ENCODE results near the gene HOXC6.
A peak's percentile ranks its signal among the peaks of the same experiment; 100 is the strongest.

HOXC6 gene

DNA sequence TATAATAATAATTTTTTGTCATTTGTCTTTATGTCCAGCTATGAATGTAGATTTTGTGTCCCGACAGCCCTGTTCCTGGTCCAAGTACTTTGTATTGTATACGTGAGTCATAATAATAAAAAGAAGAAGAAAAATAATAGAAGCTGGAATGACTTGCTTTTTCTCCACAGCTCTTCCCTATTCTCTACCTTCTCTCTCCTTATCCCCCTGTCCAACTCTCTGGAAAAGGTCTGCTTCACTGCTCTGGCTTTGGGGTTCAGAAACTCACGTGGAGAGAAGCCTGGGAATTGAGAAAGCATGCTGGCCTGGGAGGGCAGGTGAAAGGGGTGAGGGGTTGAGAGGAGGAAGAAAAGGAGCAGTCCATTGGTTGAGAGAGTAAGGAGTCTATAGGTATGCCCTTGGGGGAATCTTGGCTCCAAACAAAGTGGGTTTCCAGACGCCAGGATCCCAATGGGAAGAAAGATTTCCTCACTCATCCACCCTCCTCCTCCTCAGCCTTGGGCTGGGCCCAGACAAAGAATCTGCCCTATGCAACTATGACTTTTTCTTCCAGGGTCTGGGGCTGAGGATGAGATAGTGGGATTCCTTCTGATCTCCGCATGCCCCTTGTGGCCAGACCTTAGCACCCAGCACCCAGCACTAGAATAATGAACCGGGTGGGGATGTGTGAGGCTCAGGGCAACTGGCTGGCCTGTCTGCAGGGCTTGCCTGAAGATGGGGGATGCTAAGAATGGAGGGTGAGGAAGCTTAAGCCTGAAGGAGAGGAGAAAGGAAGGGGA is 15.4 kb upstream of the HOXC6 start:
- no peak for DNase-seq (ENCODE audit: low read depth in 1 of 2, low spot score in 1 of 2)

DNA sequence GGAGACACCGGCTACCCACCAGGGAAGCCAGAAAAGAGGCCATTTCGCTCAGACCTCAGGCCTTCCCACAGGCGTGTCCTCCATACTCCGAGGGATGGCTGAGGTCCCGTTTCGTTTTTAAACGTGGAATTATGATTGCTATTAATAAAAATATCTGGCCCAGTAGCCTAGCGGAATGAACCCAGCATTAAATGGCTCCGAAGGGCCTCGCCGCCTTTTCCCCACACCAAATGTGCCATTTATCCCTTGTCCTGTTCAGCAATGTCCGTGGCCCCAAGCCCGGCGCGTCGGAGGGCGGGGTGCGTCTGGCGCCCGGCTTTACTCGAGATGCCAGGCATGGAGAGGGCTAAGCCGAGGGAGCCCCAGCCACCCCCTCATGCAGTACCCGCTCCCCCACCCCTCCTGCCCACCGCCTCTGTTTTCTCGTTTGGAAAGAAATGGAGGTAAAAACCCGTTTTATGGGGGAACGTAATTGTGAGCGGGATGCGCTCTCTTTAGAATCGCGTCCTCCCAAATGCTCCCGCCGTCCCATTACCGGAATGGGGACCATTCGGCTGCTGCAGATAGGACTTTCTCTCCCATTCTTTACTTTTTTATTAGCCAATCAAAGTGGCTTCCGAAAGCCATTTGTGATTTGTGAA is 13.7 kb upstream of the HOXC6 start:
- no peak for DNase-seq (ENCODE audit: low read depth in 1 of 2, low spot score in 1 of 2)

DNA sequence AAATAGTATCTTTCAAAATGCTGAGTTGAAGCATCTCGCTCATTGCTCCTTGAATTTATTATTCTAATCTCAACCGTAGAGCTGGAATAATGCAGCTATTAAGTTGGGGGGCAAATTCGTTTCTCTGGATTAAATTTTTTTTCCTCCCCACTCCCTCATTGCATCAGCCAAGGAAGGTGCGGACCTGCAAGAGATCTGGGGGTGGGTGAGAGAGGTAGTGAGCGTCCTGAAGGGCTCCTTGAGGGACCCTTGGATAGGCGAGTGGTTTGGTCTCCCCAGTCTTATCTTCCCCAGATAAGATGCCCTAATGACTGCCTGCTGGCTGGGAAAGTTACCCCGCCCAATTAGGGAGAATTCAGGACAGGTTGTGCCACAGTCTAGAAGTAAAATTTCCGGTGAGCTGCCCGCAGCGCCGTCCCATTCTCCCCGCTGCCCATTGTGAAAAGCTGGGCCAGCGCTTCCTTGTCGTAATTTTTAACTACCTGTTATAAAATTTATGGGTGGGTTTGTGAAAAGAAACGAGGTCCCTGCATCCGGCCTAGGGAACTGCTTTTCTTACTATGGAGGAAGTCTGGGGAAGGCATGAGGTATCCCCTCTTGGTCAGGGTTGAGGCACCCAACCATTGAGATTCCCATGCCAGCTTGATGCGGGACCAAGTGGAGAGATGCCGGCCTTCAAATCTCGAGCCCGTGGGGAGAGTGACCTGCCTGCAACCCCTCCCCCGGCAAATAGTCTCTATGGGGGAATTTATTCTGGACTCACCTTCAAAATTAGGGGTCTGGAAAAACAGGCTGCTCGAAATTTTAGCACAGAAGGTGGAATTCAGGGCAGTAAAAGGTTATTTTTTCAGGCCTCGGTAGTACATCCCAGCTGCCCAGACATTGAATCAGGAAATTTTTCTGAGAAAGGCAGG is 13.0 kb upstream of the HOXC6 start:
- DNase-seq (ENCODE audit: low read depth in 1 of 2, low spot score in 1 of 2), result no peak

DNA sequence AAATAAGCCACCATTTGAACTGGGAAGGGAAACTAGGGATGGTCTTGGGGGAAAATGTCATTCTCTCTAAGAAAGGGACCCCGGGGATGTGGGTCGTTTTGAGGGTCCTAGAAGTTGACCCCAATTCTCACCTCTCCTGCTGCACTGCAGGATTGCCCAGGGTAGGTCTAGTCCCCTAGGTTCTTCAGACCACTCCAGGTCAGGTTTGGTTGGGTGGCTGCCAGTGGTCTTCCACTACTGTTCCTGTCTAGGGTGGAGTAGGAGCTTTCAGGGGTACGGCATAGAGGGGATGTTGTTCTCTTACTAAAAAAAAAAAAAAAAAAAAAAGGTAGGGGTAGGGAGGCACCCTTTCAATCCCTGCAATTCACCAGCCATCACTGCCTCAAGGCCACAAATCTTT is 12.2 kb upstream of the HOXC6 start:
- no peak for DNase-seq (ENCODE audit: low read depth in 1 of 2, low spot score in 1 of 2)

DNA sequence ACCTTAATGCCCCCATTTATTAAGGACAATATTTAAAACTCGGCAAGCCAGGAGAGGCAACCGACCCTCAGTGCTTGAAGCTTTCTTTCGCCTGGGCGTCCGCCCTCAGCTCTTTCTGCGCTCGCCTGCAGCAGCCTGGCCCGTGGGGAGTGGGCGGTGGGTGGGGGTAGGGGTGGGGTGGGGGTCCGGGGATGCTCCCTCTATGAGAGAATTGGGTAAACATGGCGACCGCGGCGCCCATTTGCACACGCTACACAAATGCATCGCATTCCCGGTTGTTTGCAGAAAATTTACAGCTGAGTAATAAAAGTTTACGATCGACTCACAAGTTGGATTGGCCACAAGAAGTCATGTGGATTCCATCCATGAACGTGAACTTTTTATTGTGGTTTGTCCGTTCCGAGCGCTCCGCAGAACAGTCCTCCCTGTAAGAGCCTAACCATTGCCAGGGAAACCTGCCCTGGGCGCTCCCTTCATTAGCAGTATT is 11.7 kb upstream of the HOXC6 start:
- DNase-seq (ENCODE audit: low read depth in 1 of 2, low spot score in 1 of 2), result no peak

DNA sequence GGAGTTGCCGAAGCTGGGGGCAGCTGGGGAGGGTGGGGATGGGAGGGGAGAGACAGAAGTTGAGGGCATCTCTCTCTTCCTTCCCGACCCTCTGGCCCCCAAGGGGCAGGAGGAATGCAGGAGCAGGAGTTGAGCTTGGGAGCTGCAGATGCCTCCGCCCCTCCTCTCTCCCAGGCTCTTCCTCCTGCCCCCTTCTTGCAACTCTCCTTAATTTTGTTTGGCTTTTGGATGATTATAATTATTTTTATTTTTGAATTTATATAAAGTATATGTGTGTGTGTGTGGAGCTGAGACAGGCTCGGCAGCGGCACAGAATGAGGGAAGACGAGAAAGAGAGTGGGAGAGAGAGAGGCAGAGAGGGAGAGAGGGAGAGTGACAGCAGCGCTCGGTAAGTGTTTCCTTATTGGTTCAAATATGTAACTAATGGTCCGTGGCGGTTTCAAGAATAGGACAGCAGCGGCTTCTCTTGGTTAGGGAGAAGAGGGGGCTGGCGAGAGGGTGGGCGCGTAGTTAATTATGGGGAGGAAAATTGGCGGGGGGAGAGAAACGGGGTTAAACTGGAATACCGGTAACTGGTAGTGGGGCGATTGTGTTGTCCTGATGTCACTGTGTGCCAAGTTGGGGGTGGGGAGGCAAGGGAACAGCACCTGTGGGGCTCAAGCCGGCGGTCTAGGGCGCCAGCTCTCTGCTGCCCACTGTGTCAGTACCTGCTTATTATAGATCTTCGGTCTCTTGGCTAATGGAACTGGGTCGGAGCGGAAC is 11.0 kb upstream of the HOXC6 start:
- no peak for DNase-seq (ENCODE audit: low read depth in 1 of 2, low spot score in 1 of 2)

DNA sequence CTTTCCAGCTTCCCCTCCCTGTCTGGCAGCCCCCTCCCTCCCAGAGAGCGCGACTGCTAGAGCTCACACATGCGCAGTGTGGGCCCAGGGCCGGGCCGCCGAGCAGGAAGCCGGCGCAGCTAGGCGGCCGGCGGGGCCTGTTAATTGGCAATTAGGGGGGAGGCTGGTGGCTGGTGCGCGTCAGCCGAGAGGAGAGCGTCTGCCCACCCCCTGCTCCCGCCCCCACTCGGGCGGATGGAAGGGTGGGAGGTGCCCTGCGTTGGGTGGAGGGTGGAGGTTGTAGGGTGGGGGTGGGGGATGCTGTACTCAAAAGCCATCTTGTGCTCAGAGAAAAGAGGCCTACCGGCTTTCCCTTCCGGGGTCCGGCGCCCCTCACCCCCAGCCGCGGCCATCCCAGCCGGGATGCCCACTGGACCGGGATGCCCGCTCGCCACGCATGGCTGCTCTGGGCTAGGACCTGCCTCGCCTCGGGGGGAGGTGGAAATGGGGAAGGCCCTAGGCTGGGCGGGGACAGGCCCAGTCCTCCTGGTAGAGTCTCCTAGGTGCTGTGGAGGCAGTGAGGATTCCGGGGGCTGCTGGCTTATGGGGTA is 10.3 kb upstream of the HOXC6 start:
- peak; percentile 31 to 37 for DNase-seq (ENCODE audit: low read depth in 1 of 2, low spot score in 1 of 2)

DNA sequence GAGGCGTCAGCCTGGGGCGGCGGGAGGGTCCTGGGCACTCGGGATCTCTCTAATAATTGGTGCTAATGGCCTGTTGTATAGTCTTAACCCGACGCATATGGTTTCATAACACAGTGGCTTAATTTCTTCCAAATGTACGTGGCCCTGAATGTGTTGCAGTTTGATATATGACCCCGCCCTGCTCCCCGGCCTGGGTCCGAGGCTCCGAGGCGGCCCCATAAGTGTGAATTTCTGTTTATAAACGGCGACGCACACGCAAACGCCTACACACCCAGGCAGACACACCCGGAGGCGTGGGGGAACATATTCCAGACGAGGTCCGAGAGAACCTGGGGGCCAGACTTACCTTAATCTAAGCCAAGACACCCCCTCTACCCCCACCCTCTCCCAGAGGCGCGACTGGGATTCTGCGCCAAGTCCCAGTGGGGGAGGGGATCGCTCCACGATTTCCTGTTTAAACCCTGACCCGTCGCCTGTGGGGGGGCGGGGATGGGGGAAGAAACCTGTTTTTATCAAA is 9.7 kb upstream of the HOXC6 start:
- DNase-seq (ENCODE audit: low read depth in 1 of 2, low spot score in 1 of 2), result no peak

DNA sequence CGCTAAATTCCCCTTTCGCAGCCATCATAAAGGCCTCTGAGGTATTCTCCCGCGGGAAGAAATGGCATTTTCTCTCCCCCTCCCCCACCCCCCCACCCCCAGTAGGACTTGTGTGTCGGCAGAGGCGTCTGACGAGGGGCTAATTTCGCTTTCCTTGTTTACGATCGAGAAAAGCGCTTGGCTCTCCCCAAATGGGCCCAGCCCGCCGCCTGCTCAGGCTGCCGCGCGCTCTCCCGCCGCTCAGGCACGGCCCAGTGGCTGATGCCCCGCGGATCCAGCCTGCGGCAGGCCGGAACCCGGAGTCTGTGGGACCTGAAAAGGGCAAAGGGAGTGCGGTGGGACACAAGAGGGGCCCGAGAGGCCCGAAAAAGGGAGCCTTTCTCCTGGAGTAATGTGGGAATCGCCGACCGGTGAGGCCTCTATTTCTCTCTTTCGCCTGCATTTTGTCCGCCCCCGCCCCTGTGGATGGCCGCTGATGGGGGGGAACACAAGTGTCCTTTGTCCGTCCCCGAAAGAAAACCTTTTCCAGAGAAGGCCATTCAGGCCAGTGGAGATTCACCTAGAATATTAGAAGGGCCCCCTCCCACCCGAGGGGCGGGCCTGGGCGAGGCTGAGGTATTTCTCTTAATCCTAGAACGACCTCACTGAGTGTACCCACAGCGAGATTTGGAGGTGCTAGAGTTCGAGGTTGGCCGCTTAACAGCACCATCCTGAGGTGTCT is 9.0 kb upstream of the HOXC6 start:
- DNase-seq (ENCODE audit: low read depth in 1 of 2, low spot score in 1 of 2), result no peak

DNA sequence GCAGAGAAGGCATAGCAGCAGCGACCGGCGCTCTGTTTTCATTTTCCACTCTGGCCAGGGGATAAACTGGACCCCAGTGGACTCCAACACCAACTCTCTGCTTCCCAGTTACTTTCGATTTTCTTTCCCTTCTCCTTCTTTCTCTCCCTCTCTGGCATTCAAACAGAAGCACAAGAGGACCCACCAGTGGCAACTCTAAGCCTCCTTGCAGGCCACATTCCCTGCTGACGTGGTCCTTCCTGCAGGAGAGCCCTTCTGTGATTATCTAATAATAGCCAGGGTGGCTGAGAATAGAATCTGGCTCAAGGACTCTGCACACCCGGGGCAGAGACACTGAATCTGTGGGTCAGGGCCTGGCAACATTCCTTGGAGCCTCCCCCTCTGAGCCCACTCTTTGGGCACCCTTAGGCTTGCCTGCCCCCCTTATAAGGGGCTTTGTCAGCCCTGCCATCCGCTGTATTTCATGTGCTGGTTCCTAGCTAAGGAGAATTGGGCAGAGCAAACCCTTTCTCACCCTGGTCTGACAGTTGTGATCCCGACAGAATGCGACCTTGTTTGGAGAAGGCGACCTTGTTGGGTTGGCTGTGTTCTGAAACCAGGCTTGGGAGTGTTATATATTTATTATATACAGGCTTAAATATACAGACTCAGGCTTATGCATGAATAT is 8.2 kb upstream of the HOXC6 start:
- DNase-seq (ENCODE audit: low read depth in 1 of 2, low spot score in 1 of 2), result no peak

DNA sequence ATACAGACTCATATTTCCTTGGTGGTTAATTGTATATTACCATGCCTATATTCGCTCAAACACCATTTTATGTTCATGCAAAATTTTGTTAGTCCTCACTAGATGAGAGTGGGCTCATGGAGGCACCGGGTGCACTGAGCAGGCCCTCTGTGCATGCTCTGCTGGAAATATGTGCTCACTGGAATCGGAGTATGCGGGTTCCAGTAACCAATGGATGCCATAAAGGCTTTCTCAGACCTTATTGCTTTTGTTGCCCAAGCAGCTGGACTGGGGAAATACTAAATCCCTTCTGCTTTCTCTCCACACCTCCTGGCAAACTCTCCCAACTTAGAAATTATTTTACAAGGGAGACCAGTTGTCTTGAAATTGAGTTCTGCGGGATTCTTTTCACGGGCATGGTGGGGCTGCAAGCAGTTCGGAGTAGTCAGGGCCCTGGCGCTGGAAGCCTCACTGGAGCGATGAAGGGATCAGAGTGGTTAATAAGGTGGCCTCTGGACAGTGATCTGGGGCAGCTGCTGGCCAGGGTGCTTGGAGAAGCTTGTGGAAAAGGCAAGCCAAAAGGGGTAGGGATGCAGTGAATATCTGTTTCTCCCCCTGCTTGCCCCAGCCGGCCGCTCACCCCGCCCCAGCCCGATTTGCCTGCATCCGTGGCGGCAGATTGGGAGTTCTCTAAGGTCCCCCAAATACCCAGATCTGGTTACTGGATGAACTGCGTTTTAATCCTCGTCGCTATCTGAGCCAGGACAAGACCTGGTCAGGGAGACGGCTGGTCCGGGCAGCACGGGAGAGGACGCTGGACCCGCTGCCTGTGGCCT is 7.4 kb upstream of the HOXC6 start:
- no peak for DNase-seq (ENCODE audit: low read depth in 1 of 2, low spot score in 1 of 2)

DNA sequence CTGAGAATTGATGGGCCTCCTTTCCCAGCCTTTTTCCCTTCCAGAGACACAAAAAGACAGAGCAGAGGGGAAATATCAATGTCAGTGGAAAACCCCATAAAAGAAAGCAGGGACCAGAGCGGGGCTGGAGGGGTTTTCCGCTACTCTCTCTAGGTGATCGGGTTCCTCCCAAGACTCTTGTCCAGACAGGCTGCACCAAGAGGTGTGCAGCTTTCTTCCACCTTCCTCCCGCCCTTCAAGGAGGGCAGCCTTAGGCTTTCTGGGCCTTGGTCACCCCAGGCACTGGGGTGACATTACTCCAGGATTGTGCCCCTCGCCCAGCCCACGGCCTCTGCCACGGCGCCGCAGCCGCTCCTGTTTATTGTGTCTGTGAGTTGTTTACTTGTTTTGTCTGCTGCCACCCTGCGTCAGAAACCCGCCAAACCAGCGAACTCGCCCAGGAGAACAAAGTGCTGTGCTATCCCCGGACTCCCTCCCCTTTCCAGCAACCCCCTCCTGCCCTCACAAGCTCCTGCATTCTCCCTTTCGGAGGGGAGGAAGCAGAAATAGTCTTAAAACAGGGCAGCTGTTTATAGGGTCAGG is 6.7 kb upstream of the HOXC6 start:
- DNase-seq (ENCODE audit: low read depth in 1 of 2, low spot score in 1 of 2), result no peak

DNA sequence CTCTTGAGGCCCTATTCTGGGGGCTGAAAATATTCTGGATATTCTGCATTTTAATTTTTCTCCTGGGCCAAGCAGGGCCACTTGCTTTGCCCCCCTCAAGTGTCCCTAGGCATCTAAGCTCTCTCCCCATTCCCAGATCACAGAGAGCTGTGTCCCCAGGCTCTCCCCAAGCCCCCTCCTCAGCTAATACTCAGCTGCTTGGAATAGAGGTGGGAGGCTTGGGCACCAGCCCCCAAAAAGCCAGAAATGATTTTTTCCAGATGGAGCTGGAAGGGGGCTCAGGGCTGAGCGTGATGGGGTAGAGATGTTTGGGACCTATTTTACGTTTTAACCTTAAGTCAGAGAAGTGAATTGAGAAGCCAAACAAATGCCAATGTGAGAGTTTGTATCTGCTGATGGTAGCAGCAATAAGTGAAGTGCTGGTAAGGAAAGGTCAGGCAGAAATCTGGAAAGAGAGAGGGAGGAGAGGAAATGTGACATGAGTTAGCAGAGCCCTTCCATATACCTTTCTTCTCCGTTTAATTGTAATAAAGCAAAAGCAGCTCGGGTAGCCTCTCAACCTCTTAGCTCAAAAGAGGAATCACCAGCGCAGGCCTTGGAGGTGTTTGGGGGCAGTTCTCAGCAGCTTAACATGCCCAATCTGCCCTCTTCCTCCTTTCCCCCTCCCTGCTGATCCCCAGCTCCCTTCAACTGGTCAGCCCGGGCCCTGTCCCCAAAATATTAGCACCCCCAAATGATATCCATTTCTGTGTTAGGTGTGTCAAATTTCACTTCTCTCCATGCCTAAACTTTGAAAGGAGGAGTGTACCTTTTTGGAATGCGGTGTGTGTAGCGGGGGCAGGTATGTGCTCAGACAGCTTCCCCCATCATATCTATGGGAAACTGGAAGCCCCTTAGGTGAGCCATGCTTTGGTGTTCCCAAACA is 5.0 kb upstream of the HOXC6 start:
- DNase-seq (ENCODE audit: low read depth in 1 of 2, low spot score in 1 of 2), result no peak

DNA sequence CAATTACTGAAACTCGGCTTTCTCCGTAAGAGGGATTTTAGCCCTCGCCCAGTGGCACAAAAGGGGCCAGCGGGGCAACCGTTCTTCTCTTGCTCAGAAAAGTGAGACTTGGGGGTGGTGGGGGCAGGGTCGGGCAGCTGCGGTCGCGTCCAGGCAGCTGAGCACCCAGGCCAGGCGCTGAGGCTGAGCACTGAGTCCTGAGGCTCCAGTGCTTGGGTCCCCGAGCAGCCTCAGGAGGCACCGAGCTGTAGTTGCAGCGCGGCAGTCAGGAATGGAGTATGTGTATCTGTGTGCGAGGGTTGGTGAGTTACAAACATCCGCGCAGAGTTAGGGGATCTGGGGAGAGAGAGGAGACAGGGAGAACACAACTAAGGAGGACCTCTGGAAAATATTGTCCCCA is 4.1 kb upstream of the HOXC6 start:
- DNase-seq (ENCODE audit: low read depth in 1 of 2, low spot score in 1 of 2), result no peak

DNA sequence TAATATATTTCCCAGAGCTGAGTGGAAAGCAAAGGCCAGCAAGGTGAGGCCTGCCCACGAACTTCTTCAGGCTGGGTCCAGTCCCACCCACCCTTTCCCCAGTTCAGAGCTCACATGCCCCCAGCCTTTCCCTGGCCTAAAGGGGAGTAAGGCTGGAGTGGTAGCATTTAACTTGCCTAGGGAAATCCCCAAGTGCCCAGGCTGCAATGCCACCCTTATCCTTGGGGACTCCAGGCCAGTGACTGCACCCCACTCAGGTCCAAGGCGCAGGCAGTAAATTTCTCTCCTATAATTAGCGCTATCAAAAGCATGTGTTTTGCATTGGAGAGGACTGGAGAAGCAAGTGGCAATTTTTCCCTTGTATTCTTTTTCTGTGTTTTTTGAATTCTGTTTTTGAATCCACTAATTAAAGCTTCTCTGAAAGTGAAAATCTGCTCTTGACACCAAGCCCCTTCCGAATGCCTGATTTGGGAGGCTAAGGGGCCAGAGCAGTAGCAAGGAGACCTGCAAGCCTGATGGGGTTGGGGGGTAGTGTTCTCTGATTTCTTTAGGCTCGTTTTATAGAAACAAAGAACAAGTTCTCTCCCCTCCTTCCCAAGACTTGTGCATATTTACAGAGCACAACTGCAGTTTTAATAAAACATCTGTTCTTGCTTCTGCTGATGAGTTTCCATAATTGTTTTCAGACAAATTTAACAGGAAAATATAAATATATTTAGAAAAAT is 3.5 kb upstream of the HOXC6 start:
- DNase-seq (ENCODE audit: low read depth in 1 of 2, low spot score in 1 of 2), result no peak
